ENCODE results near the gene NR2C2AP. TPM values are rescaled to one million over a fixed set of nuclear protein-coding genes. Genes with fewer than 3 reads are reported as not detected.

NR2C2AP gene
- total RNA-seq, 4 donors from 2014 or later, result 13.7 to 24.2 (median 22.5) TPM

DNA sequence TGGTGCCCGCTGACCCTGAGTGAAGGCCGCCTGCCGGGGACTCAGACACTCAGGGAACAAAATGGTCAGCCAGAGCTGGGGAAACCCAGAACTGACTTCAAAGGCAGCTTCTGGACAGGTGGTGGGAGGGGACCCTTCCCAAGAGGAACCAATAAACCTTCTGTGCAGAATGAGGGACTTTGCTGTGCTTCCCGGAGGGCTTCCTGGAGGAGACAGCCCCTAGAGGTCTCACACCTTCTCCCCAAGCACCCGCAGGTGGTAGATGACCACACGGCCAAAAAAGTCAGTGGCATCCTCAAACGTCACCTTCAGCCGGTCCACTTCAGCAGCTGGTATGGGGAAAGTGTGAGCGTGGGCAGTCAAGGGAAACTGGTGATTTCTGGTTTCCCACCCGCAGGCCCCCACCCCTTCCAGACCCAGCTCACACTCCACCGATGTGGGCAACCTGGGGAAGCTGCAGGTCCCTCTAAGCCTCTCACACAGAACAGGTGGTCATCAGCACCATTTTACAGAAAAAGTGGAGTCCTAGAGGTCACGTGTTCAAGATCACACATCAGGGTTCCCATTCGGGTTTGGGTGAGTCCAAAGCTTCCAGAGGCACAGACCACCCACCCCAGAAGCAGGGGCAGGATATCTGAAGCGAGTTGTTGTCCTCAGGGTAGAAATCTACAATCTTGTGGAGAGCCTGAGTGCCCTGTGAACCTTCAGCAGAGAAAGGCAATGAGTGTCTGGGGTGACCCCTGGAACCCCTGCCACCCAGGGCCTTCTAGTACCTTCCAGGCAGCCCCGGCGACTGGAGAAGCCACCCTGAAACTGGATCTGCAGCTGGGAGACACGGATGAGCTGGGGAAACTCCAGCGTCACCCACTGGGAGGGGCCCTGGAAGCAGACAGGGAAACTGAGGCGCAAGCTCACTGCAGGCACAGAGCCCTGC is 1.2 kb downstream of the NR2C2AP start:
- 69 to 77% methylated on average over 19 of the region's 19 CpGs for WGBS, 2 donors
- intact Hi-C loops (cut with DNase I; ENCODE audit: low total_unique reads), result no loop called here
- peak overlapping the region; percentile 61 for H3K4me3 ChIP-seq (ENCODE audit: low read depth, poor library complexity, severe bottlenecking)
- TF ChIP-seq, protein P1, sequence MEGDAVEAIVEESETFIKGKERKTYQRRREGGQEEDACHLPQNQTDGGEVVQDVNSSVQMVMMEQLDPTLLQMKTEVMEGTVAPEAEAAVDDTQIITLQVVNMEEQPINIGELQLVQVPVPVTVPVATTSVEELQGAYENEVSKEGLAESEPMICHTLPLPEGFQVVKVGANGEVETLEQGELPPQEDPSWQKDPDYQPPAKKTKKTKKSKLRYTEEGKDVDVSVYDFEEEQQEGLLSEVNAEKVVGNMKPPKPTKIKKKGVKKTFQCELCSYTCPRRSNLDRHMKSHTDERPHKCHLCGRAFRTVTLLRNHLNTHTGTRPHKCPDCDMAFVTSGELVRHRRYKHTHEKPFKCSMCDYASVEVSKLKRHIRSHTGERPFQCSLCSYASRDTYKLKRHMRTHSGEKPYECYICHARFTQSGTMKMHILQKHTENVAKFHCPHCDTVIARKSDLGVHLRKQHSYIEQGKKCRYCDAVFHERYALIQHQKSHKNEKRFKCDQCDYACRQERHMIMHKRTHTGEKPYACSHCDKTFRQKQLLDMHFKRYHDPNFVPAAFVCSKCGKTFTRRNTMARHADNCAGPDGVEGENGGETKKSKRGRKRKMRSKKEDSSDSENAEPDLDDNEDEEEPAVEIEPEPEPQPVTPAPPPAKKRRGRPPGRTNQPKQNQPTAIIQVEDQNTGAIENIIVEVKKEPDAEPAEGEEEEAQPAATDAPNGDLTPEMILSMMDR (IDR thresholded peaks at IDR 0.05), result no peak
- TF ChIP-seq POLR2A (IDR thresholded peaks at IDR 0.05), result no peak
- DNase-seq (ENCODE audit: low spot score in 2 of 2), result no peak

DNA sequence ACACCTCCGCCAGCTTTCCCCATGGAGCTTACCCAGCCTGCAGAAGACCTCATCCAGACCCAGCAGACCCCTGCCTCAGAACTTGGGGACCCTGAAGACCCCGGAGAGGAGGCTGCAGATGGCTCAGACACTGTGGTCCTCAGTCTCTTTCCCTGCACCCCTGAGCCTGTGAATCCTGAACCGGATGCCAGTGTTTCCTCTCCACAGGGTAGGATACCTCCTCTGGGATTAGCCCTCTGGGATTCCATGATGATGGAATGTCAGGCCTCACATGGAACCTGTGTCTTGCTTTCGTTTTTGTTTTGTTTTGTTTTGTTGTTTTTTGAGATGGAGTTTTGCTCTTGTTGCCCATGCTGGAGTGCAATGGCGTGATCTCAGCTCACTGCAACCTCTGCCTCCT is 9.3 kb downstream of the NR2C2AP start:
- H3K4me3 ChIP-seq (ENCODE audit: low read depth, poor library complexity, severe bottlenecking), result no peak overlapping the region
- TF ChIP-seq, protein P1 (IDR thresholded peaks at IDR 0.05), result no peak
- no peak for TF ChIP-seq POLR2A (IDR thresholded peaks at IDR 0.05)

DNA sequence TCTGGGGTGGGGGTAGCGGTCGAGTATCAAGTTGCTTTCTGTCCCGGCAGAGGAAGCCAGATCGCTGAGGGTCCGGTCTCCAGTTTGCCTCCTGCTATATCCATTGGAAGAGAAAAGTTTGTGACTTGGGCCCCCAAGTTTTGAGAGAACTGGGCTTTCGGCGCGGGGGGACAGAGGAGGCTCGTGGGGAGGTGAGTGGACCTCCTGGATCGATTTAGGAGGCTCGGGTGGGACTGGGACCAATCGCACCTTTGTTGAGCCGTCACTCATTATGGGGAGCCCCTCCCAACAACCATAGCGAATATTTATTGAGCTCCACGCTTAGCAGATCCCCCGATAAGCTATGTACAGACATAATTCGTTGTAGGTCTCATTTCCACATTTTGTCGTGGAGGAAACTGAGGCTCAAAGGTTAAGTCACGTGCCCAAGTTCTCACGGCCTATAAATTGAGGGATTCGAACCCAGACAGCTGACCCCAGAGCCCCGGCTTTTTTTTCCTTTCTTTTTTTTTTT is 10.2 kb downstream of the NR2C2AP start:
- peak overlapping the region; percentile 69 for H3K4me3 ChIP-seq (ENCODE audit: low read depth, poor library complexity, severe bottlenecking)
- intact Hi-C loops (cut with DNase I; ENCODE audit: low total_unique reads), result no loop called here
- WGBS, 2 donors, result 0 to 1% methylated on average over 22 of the region's 22 CpGs
- TF ChIP-seq, protein P1 (IDR thresholded peaks at IDR 0.05), result no peak
- TF ChIP-seq POLR2A (IDR thresholded peaks at IDR 0.05), result no peak
- DNase-seq (ENCODE audit: low spot score in 2 of 2), result no peak

More for the DNA sequence above, 9.3 kb downstream of the NR2C2AP start:
- no peak for DNase-seq (ENCODE audit: low spot score in 2 of 2)
- 63 to 71% methylated on average over 5 of the region's 5 CpGs for WGBS, 2 donors
- intact Hi-C loops (cut with DNase I; ENCODE audit: low total_unique reads), result no loop called here

DNA sequence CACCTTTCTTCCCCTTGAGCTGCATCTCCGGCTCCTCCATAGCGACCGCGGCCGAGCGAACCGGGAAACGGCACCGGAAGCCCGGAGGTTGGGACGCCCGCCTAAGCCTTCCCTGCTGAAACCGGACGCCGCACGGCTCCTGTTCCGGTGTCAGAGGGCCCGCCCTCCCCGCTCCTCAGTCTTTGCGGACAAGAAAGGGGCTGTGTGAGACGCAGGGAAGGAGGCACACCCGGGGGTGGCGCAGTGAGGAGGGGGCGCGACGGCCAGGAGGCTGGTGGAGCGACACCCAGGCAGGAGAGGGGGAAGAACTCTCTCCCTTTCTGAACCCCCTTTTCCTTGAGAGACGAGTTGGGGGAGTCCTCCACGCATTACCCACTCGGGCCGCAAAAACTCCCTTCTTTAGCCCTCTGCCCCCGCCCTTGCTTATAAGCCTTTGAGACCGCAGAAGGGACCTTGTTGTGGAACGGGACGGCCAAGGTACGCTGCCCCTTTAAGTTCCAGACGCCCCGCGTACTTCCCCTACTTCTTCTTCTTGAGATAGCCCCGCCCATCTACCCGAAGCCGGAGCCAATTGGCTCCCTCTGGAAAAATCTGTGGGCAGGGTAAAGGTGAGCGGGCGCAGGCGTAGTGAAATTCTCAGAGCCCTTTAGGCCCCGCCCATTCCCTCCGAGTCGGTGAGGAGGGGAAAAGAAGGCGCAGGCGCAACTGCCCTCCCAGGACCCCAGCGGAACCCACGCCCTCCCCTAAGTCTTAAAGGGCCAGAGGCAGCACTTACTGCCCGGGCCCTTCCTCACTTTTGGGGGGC is 10.9 kb downstream of the NR2C2AP start, which contains the start of the genes BORCS8 and RFXANK:
BORCS8 (minus strand) TSS at position 75 of the 805 bp plus-strand sequence; CDS start at position 40, 35 bp downstream.
RFXANK (plus strand) TSS at position 181 of the 805 bp plus-strand sequence. CDS start 1,689 bp downstream, outside the sequence.
- peak; percentile 100 for DNase-seq (ENCODE audit: low spot score in 2 of 2)
- intact Hi-C loops (cut with DNase I; ENCODE audit: low total_unique reads), result no loop called here
- no peak for TF ChIP-seq POLR2A (IDR thresholded peaks at IDR 0.05)
- TF ChIP-seq, protein P1 (IDR thresholded peaks at IDR 0.05), result no peak
- 0 to 1% methylated on average over 52 to 53 of the region's 53 CpGs for WGBS, 2 donors
- peak within 1 kb of the TSS; percentile 89 for H3K4me3 ChIP-seq (ENCODE audit: low read depth, poor library complexity, severe bottlenecking)

DNA sequence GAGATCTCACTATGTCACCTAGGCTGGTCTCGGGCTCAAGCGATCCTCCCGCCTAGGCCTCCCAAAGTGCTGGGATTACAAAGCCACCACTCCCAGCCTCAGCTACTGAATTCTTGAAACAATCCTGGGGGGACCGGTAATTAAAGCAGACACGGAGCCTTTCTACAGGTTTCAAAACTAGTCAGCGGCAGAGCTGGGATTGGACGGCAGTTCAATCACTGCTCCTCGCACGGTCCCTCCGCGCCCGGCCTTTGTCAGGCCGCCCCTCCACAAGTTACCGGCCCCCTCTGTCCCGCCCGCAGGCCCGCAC is 11.5 kb downstream of the NR2C2AP start:
- intact Hi-C loops (cut with DNase I; ENCODE audit: low total_unique reads), result no loop called here
- DNase-seq (ENCODE audit: low spot score in 2 of 2), result no peak
- no peak for TF ChIP-seq POLR2A (IDR thresholded peaks at IDR 0.05)
- TF ChIP-seq, protein P1 (IDR thresholded peaks at IDR 0.05), result no peak
- 0 to 1% methylated on average over 17 of the region's 17 CpGs for WGBS, 2 donors
- peak overlapping the region; percentile 89 for H3K4me3 ChIP-seq (ENCODE audit: low read depth, poor library complexity, severe bottlenecking)

Measured in lower leg skin (tissue), 4 donors.